Right atrium auricular region (tissue), 2 donors: ENCODE results near the gene NT5C1A. TPM values are rescaled to one million over a fixed set of nuclear protein-coding genes. Genes with fewer than 3 reads are reported as not detected.

ENCODE experiments used
- DNase-seq: peaks from one replicate; pipeline ENCODE4 v3.0.0-alpha.2; 2019; ENCODE audit warnings: low spot score
- H3K27ac ChIP-seq, 2 donors: fragments of 200-600 bp; sonication (generic); 1 replicate in 1 of 2; 2 replicates in 1 of 2; pipeline ENCODE4 v1.5.1; 2016 to 2019
- H3K27me3 ChIP-seq, 2 donors: fragments of 200-600 bp; sonication (generic); one replicate each; pipeline versions ENCODE4 v1.5.1 to v1.6.0; 2017 to 2019
- H3K36me3 ChIP-seq: fragments of 200-600 bp; sonication (generic); one replicate; pipeline ENCODE4 v1.5.1; 2016
- H3K4me1 ChIP-seq, 2 donors: fragments of 200-600 bp; sonication (generic); one replicate each; pipeline versions ENCODE4 v1.5.1 to v1.6.0; 2017 to 2019
- H3K4me3 ChIP-seq, 2 donors: fragments of 200-600 bp; sonication (generic); 1 replicate in 1 of 2; 2 replicates in 1 of 2; pipeline ENCODE4 v1.5.1; 2017 to 2019; ENCODE audit warnings: mild to moderate bottlenecking in 1 of 2, moderate library complexity in 1 of 2
- H3K9me3 ChIP-seq, 2 donors: fragments of 200-600 bp; sonication (generic); one replicate each; pipeline ENCODE4 v1.5.1; 2019
- CTCF ChIP-seq, 2 donors: fragments of 200-600 bp; sonication (generic); IDR thresholded peaks; one replicate each; pipeline ENCODE4 v1.5.1; 2019; ENCODE audit warnings: antibody characterized with exemption in 2 of 2
- total RNA-seq, 2 donors: library from RNA; depleted of rRNA; stranded (reverse); fragments of >200 nt; gene quantifications; one replicate each; pipeline ENCODE4 v1.1.0, GENCODE V29; 2016

The NT5C1A gene
- total RNA-seq, 2 donors from 2014 or later = 4.6 to 24.6 TPM

DNA sequence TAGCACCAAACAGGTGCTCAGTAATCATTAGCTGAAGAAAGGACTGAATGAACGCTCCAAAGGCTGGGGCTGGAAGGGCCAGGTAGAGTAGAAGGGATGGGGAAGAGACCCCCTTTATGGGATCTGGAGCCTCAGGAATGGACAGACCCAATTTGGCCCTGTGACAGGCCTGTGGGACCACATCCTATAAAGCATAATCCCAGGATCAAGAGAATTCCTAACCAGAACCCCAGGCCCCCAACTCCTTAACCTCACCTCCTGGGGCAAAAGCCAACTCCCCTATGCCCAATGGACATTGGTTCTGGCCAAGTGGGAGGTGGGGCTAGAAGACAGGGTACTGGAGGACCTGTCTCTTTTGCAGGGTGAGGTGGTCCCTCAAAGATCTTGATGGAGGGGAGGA is 10.1 kb upstream of the NT5C1A start:
- H3K4me3 ChIP-seq = no peak overlapping the region
- no peaks in the 10 kb centered on the region for H3K27me3 ChIP-seq
- no peak for TF ChIP-seq CTCF (IDR thresholded peaks at IDR 0.05)
- H3K9me3 ChIP-seq = no peaks in the 10 kb centered on the region
- peaks cover 0 to 9% of the 10 kb centered on the region in 2 donors for H3K4me1 ChIP-seq
- H3K27ac ChIP-seq = no peak overlapping the region
- no peak for DNase-seq
- H3K36me3 ChIP-seq = no peaks in the 10 kb centered on the region

DNA sequence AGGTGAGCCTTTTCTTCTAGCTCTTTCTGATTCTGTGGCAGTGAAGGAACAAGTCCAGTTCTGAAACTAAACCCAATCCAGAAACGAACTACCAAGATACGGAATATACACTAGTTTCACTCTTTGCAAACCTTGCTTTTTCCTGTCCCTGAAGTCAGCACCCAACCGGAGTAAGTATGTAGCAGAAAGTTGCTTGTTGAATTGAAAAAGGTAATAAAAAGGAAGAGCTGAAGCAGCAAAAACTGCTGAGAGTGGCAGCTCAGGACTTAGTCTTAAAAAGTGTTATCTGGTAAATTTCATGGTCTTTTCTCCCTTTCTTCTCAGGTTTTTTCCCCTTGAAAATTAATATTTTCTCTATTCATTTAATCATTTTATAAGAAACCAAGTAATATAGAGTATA is 9.4 kb upstream of the NT5C1A start:
- no peak overlapping the region for H3K4me3 ChIP-seq
- no peaks in the 10 kb centered on the region for H3K27me3 ChIP-seq
- peaks cover 0 to 9% of the 10 kb centered on the region in 2 donors for H3K4me1 ChIP-seq
- H3K36me3 ChIP-seq = no peaks in the 10 kb centered on the region
- DNase-seq = no peak
- TF ChIP-seq CTCF (IDR thresholded peaks at IDR 0.05) = no peak
- no peaks in the 10 kb centered on the region for H3K9me3 ChIP-seq
- H3K27ac ChIP-seq = no peak overlapping the region

GRCh38 chr1:39680751-39681150 is 8.8 kb upstream of the NT5C1A start:
- DNase-seq = no peak

DNA sequence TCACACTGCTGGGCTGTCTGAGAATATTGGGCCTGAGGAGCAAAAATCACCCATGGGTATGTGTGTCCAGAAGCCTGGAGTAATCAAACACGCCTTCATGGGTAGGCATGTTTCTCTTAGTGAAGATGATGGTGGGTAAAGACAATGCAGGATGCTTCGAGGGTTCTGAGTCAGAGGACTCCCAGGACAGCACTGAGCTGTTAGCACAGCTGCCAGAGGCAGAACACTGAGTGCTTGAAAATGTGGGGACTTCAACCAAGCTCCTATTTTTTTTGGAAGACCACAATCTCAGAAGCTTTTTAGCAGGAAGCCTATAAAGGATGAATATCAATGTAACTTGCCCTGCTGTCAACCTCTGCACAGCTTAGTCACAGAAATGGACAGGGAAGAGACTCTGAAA is 7.9 kb upstream of the NT5C1A start:
- H3K4me1 ChIP-seq = peaks cover 0 to 9% of the 10 kb centered on the region in 2 donors

More at GRCh38 chr1:39680751-39681150, 8.8 kb upstream of the NT5C1A start:
- Histone ChIP-seq H3K27me3 (no peaks in the 10 kb centered on the region), H3K4me1 (peaks cover 0 to 9% of the 10 kb centered on the region in 2 donors), H3K36me3 (no peaks in the 10 kb centered on the region), H3K9me3 (no peaks in the 10 kb centered on the region), H3K4me3 (no peak overlapping the region), H3K27ac (no peak overlapping the region)
- no peak for TF ChIP-seq CTCF (IDR thresholded peaks at IDR 0.05)

DNA sequence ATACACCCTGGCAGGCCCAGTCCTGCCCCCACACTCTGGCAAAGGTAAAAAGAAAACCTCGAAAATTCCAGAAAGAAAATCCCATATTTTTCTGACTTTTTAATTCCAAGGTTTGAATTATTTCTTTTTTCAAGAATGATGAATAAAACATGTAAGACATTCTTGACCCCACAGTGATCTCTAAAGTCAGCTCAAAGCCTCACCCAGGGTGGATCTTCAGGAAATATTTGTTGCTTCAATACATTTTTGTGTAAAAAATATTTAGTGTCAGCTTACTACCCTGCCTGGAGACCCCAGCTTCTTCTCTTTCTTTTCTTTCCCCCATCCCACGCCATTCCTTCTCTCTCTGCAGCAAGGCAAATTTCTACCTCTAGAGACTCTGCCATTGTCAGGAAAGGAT is 7.0 kb upstream of the NT5C1A start:
- no peak overlapping the region for H3K27ac ChIP-seq
- TF ChIP-seq CTCF (IDR thresholded peaks at IDR 0.05) = no peak
- no peaks in the 10 kb centered on the region for H3K36me3 ChIP-seq
- H3K4me1 ChIP-seq = peaks cover 0 to 8% of the 10 kb centered on the region in 2 donors
- no peaks in the 10 kb centered on the region for H3K9me3 ChIP-seq
- H3K27me3 ChIP-seq = no peaks in the 10 kb centered on the region
- no peak for DNase-seq
- no peak overlapping the region for H3K4me3 ChIP-seq

More for the DNA sequence above, 7.9 kb upstream of the NT5C1A start:
- TF ChIP-seq CTCF (IDR thresholded peaks at IDR 0.05) = no peak
- H3K4me3 ChIP-seq = no peak overlapping the region
- no peaks in the 10 kb centered on the region for H3K9me3 ChIP-seq
- no peaks in the 10 kb centered on the region for H3K27me3 ChIP-seq
- no peaks in the 10 kb centered on the region for H3K36me3 ChIP-seq
- no peak for DNase-seq
- no peak overlapping the region for H3K27ac ChIP-seq

DNA sequence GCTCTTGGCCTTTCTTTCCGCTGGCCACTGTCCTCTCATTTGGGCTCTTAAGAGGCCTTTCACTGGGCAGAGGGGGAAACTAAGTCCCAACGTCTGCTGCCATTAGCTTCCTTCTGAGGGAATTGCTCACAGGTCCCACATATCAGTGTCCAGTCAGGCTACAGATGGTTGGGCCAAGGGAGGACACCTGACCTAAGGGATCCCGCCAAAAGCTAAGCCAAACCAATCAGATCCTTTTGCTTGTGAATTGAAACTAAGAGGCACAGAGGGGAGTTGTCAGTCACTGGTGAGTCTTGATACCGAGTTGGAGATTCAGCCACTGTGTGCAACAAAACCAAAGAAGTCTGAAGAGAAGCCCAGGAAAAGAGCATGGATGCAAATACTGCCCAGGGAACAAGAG is 5.7 kb upstream of the NT5C1A start:
- Histone ChIP-seq H3K4me1 (peaks cover 0 to under 1% of the 10 kb centered on the region in 2 donors), H3K27me3 (no peaks in the 10 kb centered on the region), H3K4me3 (no peak overlapping the region), H3K27ac (no peak overlapping the region), H3K9me3 (no peaks in the 10 kb centered on the region), H3K36me3 (no peaks in the 10 kb centered on the region)
- TF ChIP-seq CTCF (IDR thresholded peaks at IDR 0.05) = no peak
- no peak for DNase-seq
